NCI-H146 treated with DMSO at 0.1 percent for 48 hours (cell line): ENCODE results near the gene RNU6-8.
A peak's percentile ranks its signal among the peaks of the same experiment; 100 is the strongest.

Experiments used
- DNase-seq: peaks from one replicate; lab custom pipeline; 2025; ENCODE audit not compliant: unreplicated experiment; lab: John Stamatoyannopoulos, UW

Gene RNU6-8

GRCh38 chr14:32205554-32205953, 2.5 kb upstream of the RNU6-8 start:
- DNase-seq: no peak

- peak; percentile 15 for DNase-seq
Observed at GRCh38 chr14:32203928-32204357, 874 bp upstream of the RNU6-8 start.

DNA sequence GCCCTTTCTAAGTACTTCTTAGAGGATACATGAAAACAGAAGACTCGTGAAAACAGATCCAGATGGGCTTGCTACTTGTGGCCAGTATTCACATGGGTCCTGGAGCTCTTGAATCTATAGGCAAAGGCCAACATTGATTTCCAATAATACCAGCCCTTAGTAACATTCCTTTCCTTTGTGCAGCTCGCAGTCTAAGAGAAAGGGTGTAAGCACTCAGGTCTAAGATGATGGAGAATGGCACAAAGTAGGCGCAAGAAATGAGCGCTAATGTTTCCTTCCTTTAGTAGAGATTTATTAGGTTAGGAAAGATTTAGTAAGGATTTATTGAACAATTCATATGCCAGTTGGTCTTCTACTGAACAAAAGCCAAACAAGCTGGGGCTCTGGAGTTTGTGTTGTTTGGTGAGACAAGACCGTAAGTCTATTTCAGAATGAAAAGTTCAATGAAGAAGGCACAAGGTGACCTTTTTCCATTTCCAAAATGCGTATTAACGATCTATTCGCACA, 525 bp downstream of the RNU6-8 start:
- DNase-seq: no peak

- DNase-seq: peak; percentile 36
Observed at GRCh38 chr14:32201816-32202490, 1.1 kb downstream of the RNU6-8 start, which contains the start of gene RNU6-7. Gene RNU6-7 (plus strand): TSS chr14:32202045.

DNA sequence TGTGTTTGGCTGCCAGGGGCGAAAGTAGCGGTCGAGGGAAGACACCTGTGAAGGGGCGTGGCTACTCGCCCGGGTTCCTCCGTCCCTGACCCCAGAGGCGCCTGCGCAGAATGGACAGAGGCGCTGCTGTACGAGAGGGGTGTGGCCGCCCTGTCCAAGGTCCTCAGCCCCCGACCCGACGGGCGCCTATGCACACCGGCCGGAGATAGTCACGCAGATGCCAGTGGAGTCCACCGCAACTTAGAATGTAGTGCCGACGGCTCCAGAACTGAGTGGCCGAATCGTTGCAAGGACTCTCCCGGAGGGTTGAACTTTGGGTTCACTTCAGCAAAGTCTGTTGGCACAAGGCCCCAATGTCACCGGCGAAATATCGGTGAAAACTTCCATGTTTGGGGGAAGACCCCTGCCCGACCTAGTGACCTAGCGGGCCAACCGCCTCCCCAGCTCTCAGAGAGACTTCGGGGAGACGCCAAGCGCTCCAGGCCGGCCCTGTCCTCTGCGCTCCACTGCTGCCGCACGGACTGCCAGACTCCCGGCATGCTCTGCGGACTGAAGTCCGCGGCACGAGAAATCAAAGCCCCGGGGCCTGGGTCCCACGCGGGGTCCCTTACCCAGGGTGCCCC, 1.8 kb downstream of the RNU6-8 start:
- DNase-seq: peak; percentile 69

- no peak for DNase-seq
Observed at GRCh38 chr14:32200368-32201192, 2.5 kb downstream of the RNU6-8 start.

DNA sequence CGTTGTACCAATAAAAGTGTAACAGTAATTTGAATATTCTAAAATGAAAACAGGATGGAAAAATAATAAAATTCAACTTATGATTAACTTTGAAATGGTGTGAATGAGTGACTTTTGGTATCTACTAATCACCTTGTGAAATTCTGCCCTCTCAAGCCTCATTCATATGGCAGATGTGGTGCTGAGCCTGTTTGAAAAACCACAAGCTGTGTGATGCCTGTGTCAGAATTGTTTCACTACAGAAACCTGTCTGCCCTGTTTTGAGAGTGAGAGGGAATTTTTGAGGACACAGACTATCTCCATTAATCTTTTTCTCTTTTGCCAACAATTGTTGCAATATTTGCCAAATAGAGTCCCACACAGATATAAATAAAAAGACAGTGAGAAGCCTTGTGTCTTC, 5.2 kb downstream of the RNU6-8 start:
- DNase-seq: no peak

DNA sequence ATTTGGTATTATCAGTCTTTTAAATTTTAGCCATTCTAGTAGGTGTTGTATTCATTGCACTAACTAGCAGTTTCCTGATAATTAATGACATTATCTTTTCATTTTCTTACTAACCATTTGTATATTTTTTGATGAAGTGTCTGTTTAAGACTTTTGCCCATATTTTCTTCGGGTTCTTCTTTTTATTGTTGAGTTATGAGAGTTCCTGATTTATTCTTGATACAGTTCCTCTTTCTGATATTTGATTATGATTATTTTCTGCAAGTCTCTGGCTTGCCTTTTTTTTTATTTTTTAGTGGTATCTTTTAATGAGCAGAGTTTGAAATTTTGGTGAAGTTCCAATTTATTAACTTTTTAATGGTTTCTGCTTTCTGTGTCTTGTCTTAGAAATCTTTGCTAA, 7.4 kb downstream of the RNU6-8 start:
- no peak for DNase-seq

GRCh38 chr14:32193532-32193931, 9.5 kb downstream of the RNU6-8 start:
- no peak for DNase-seq

- DNase-seq: no peak
Observed at GRCh38 chr14:32192712-32193373, 10.2 kb downstream of the RNU6-8 start.

DNA sequence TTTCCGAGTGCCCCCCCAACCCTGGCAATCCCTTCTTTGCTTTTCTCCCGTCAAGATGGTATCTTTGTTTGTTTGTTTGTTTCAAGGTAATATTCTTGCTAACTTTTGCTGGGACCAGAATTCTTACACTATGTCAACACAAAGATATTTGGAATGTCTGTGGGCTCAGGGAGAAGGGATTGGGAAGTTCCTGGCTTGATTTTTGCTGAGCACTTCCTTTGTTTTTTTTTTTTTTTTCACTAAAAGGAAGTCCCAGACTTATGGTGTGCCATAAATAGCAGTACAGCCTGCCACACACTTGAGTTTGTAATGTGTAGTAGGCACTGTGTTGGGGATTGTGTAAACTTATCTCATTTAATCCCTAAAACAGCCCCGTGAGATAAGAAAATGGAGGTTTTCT, 12.4 kb downstream of the RNU6-8 start:
- DNase-seq: no peak

GRCh38 chr14:32189811-32190210, 13.3 kb downstream of the RNU6-8 start:
- no peak for DNase-seq

DNA sequence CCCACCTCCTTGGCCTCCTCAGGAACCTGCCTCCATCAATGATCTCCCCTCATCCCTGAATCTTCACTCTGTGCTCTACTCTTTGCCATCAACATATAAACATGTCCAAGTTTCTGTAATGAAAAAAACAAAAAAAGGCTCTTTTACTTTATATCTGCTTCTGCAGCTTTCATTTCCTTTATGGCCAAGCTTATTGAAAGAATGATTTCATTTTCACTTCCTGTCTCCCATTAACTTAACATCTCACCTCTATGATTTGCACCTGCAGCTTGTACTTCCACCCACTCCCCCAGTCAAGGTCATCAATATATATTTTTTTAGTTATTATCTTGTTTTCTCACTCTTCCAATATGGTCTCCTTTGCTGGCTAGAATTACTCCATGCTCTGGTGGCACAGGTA, 16.8 kb downstream of the RNU6-8 start:
- no peak for DNase-seq

DNA sequence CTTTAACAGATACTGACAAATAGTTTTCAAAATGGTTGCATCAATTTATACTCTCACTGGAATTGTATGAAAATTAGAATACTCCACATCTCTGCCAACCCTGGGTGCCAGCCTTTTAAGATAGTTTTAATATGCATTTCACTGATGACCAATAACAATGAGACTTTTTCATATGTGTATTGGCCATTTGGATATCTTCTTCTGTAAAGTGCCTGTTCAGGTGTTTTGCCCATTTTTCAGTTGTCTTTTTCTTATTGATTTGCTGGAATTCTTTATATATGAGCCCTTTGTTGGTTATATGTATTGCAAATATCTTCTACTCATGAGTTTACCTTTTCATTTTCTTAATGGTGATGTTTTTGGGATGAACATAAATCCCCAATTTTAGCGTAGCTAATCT, 18.0 kb downstream of the RNU6-8 start:
- no peak for DNase-seq

GRCh38 chr14:32183151-32184058, 19.7 kb downstream of the RNU6-8 start:
- DNase-seq: no peak

DNA sequence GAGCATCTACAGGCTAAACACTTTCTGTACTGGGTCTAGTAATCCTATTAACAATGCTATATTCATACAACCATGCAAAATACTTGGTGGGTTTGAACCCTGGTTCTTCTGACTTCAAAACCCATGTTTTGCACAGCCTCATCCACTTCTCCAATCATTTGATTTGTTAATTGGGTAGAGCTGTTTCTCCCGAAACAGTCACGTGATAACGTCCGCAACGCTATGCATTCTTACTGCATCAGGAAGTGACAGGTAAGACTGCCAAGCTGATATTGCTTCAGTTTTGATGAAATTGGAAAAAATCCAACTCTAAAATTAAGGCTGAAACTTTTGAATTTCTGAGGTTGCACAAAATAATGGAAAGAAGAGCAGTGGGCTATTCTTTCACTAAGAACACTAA, 31.6 kb downstream of the RNU6-8 start:
- no peak for DNase-seq

DNA sequence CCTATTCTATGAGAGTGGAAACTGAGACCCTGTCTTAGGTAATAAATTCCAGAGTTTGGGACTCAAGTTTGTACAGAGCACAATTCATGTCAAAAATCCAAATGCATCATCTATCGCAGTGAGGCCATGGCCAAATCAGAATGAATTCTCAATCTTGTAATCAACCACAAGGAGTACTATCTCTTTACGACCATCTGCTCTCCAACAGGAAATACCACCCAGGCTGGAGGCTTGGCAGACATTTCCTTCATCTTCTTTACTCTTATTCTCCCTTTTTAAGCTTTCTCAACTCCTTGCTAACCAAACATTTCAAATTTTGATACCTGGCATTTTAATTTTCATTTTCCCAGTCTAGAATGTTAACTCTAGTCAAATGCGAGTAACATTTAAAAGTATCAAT, 33.9 kb downstream of the RNU6-8 start:
- no peak for DNase-seq

DNA sequence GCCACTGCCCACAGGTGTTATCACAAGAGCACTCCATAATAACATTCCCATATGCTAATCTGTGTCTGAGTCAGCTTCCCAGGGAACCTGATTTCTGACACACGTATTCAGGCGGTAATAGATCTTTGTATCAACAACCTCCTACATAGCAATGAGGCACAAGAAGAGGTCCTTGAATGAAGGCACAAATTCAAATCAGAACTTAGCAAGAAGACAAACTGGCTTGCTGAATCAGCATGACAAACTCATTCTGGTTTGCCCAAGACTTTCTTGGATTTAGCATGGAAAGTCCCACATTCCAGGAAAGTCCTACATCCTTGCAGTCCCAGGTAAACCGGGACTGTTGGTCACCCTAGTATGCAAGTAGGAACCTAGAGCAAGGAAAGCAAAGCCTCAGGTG, 35.2 kb downstream of the RNU6-8 start:
- DNase-seq: no peak

GRCh38 chr14:32166924-32167323, 36.1 kb downstream of the RNU6-8 start:
- DNase-seq: no peak

- DNase-seq: no peak
Observed at GRCh38 chr14:32166029-32166428, 37.0 kb downstream of the RNU6-8 start.
